Measurements from ENCODE around the gene MS4A2.
A peak's percentile ranks its signal among the peaks of the same experiment; 100 is the strongest.

MS4A2 gene

DNA sequence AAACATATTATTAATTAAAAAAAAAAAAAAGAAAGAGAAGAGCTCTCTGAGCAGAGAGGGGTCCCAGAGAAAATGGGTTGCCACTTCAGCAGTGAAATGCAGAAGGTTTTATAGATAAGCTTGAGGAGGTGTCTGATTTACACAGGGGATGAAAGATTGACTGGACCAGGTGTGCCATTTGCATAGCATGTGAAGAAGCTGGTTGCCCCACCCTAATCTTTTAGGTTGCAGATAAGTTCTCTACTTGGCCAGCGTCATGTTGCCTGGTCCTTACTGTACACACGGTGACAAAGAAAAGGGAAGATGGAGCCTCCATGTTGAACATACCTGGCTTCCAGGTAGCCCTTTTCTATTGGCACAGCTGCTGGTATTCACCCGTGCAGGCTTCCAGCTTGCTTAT, 41.4 kb downstream of the MS4A2 start:
- DNase-seq (ENCODE audit: extremely low read depth, insufficient read length) = no peak

GRCh38 chr11:60130496-60130895, 42.0 kb downstream of the MS4A2 start:
- Histone ChIP-seq H3K4me3 (replicated peaks; ENCODE audit: low read depth, low read length) (no peak overlapping the region), H3K36me3 (ENCODE audit: control insufficient read depth, insufficient read depth, low read length) (no peaks in the 10 kb centered on the region), H3K27me3 (replicated peaks; ENCODE audit: control insufficient read depth, insufficient read depth, low read length) (no peaks in the 10 kb centered on the region)
- TF ChIP-seq, protein P1, sequence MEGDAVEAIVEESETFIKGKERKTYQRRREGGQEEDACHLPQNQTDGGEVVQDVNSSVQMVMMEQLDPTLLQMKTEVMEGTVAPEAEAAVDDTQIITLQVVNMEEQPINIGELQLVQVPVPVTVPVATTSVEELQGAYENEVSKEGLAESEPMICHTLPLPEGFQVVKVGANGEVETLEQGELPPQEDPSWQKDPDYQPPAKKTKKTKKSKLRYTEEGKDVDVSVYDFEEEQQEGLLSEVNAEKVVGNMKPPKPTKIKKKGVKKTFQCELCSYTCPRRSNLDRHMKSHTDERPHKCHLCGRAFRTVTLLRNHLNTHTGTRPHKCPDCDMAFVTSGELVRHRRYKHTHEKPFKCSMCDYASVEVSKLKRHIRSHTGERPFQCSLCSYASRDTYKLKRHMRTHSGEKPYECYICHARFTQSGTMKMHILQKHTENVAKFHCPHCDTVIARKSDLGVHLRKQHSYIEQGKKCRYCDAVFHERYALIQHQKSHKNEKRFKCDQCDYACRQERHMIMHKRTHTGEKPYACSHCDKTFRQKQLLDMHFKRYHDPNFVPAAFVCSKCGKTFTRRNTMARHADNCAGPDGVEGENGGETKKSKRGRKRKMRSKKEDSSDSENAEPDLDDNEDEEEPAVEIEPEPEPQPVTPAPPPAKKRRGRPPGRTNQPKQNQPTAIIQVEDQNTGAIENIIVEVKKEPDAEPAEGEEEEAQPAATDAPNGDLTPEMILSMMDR (IDR thresholded peaks at IDR 0.05; ENCODE audit: insufficient read depth, low read length, poor library complexity, severe bottlenecking) = peak; percentile 50
- no peak for DNase-seq (ENCODE audit: extremely low read depth, insufficient read length)

More for the DNA sequence above, 41.4 kb downstream of the MS4A2 start:
- TF ChIP-seq, protein P1 (IDR thresholded peaks at IDR 0.05; ENCODE audit: insufficient read depth, low read length, poor library complexity, severe bottlenecking) = no peak
- Histone ChIP-seq H3K36me3 (ENCODE audit: control insufficient read depth, insufficient read depth, low read length) (no peaks in the 10 kb centered on the region), H3K4me3 (replicated peaks; ENCODE audit: low read depth, low read length) (no peak overlapping the region), H3K27me3 (replicated peaks; ENCODE audit: control insufficient read depth, insufficient read depth, low read length) (no peaks in the 10 kb centered on the region)

DNA sequence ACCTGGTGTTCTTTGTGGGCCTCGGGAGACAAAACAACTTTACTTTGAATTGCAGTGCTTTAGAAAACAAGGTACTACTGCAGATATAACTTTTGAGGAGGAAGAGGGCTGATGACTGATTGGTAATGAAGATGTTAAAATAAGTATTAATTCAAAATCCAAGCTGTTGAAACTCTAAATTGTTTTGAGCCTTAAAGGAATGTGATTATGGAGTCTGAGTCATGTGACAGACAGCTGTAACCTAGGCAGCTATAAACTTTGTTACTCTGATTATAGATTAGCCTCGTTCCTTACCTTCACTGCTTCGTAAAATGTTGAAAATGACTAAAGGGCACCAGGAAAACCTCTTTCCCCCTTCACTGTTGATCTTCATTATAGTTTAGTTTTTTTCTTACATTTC, 43.4 kb downstream of the MS4A2 start:
- no peak overlapping the region for H3K4me3 ChIP-seq (replicated peaks; ENCODE audit: low read depth, low read length)
- H3K27me3 ChIP-seq (replicated peaks; ENCODE audit: control insufficient read depth, insufficient read depth, low read length) = no peaks in the 10 kb centered on the region
- TF ChIP-seq, protein P1 (IDR thresholded peaks at IDR 0.05; ENCODE audit: insufficient read depth, low read length, poor library complexity, severe bottlenecking) = no peak
- no peak for DNase-seq (ENCODE audit: extremely low read depth, insufficient read length)
- H3K36me3 ChIP-seq (ENCODE audit: control insufficient read depth, insufficient read depth, low read length) = no peaks in the 10 kb centered on the region

GRCh38 chr11:60133917-60134316, 45.5 kb downstream of the MS4A2 start:
- TF ChIP-seq, protein P1 (IDR thresholded peaks at IDR 0.05; ENCODE audit: insufficient read depth, low read length, poor library complexity, severe bottlenecking) = no peak
- Histone ChIP-seq H3K27me3 (replicated peaks; ENCODE audit: control insufficient read depth, insufficient read depth, low read length) (no peaks in the 10 kb centered on the region), H3K36me3 (ENCODE audit: control insufficient read depth, insufficient read depth, low read length) (no peaks in the 10 kb centered on the region), H3K4me3 (replicated peaks; ENCODE audit: low read depth, low read length) (no peak overlapping the region)
- DNase-seq (ENCODE audit: extremely low read depth, insufficient read length) = no peak

- DNase-seq (ENCODE audit: extremely low read depth, insufficient read length) = no peak
- TF ChIP-seq, protein P1 (IDR thresholded peaks at IDR 0.05; ENCODE audit: insufficient read depth, low read length, poor library complexity, severe bottlenecking) = no peak
- Histone ChIP-seq H3K27me3 (replicated peaks; ENCODE audit: control insufficient read depth, insufficient read depth, low read length) (no peaks in the 10 kb centered on the region), H3K36me3 (ENCODE audit: control insufficient read depth, insufficient read depth, low read length) (no peaks in the 10 kb centered on the region), H3K4me3 (replicated peaks; ENCODE audit: low read depth, low read length) (no peak overlapping the region)
Observed at GRCh38 chr11:60143768-60144167, 55.3 kb downstream of the MS4A2 start.

GRCh38 chr11:60145677-60146076, 57.2 kb downstream of the MS4A2 start:
- no peak for DNase-seq (ENCODE audit: extremely low read depth, insufficient read length)
- H3K27me3 ChIP-seq (replicated peaks; ENCODE audit: control insufficient read depth, insufficient read depth, low read length) = no peaks in the 10 kb centered on the region
- no peaks in the 10 kb centered on the region for H3K36me3 ChIP-seq (ENCODE audit: control insufficient read depth, insufficient read depth, low read length)
- no peak overlapping the region for H3K4me3 ChIP-seq (replicated peaks; ENCODE audit: low read depth, low read length)
- TF ChIP-seq, protein P1 (IDR thresholded peaks at IDR 0.05; ENCODE audit: insufficient read depth, low read length, poor library complexity, severe bottlenecking) = no peak

Data from GM06990 (cell line).